HCT116 (cell line): ENCODE results near the gene PREX1.

ENCODE experiments used
- CTCF ChIP-seq, 3 experiments: fragments of 200-600 bp in 1 of 3; sonication (generic) in 1 of 3; IDR thresholded peaks in 2 of 3; conservative IDR thresholded peaks in 1 of 3; 2 replicates each; pipeline ENCODE4 v1.5.1; 2012 to 2017; ENCODE audit warnings: low read depth in 2 of 3, low read length in 2 of 3, antibody characterized with exemption in 1 of 3, borderline replicate concordance in 1 of 3, control low read depth in 1 of 3, mild to moderate bottlenecking in 1 of 3, mixed read lengths in 1 of 3, mixed run types in 1 of 3, moderate library complexity in 1 of 3; ENCODE audit not compliant: insufficient read depth in 1 of 3
- EZH2 ChIP-seq: fragments of 200-600 bp; sonication (generic); IDR thresholded peaks from 2 replicates; pipeline ENCODE4 v1.6.1; 2017; ENCODE audit warnings: antibody characterized with exemption, mixed run types
- EZH2phosphoT487 ChIP-seq: fragments of 200-600 bp; IDR thresholded peaks from 2 replicates; pipeline ENCODE4 v1.6.1; 2018; ENCODE audit warnings: antibody characterized with exemption, borderline replicate concordance
- FOSL1 ChIP-seq: IDR thresholded peaks from 2 replicates; pipeline ENCODE4 v1.6.1; 2012; ENCODE audit warnings: low read depth
- MAX ChIP-seq: IDR thresholded peaks from 2 replicates; pipeline ENCODE4 v1.6.1; 2012
- POLR2A ChIP-seq: IDR thresholded peaks from 2 replicates; pipeline ENCODE4 v1.7.0; 2011; ENCODE audit warnings: borderline replicate concordance; ENCODE audit not compliant: insufficient read depth, insufficient read length; ENCODE audit errors: extremely low read depth
- RAD21 ChIP-seq: IDR thresholded peaks from 2 replicates; pipeline ENCODE4 v1.6.1; 2012; ENCODE audit warnings: low read depth, mild to moderate bottlenecking
- TCF7L2 ChIP-seq: IDR thresholded peaks from 2 replicates; pipeline ENCODE4 v1.7.0; 2011; ENCODE audit warnings: borderline replicate concordance, inconsistent platforms; ENCODE audit not compliant: insufficient read depth, insufficient read length; ENCODE audit errors: extremely low read depth
- ZNF274 ChIP-seq: fragments of 200-500 bp; sonication (Bioruptor generic); IDR thresholded peaks from 2 replicates; pipeline ENCODE4 v1.6.1; 2014; ENCODE audit warnings: mild to moderate bottlenecking, low read depth, low read length, inconsistent platforms

GRCh38 chr20:48747840-48748414 is 79.9 kb downstream of the PREX1 start:
- TF ChIP-seq MAX, result no peak
- TF ChIP-seq EZH2, result no peak
- no peak for TF ChIP-seq RAD21
- TF ChIP-seq ZNF274, result no peak
- no peak for TF ChIP-seq TCF7L2
- TF ChIP-seq FOSL1, result no peak
- no peak for TF ChIP-seq CTCF (IDR thresholded peaks at IDR 0.05 in 2 of 3, conservative IDR thresholded peaks at IDR 0.05 in 1 of 3; ENCODE audit: borderline replicate concordance in 1 of 3, insufficient read depth in 1 of 3, low read depth in 2 of 3, low read length in 2 of 3)
- no peak for TF ChIP-seq POLR2A
- TF ChIP-seq EZH2phosphoT487, result no peak
